H9 (cell line): ENCODE measurements around the gene ALOX12B. TPM values are rescaled to one million over a fixed set of nuclear protein-coding genes. Genes with fewer than 3 reads are reported as not detected.

Experiments used
- DNase-seq: peaks from one replicate; pipeline ENCODE4 v3.0.0-alpha.2; 2017
- H2AFZ ChIP-seq: one replicate; pipeline ENCODE4 v1.6.1; 2013; ENCODE audit warnings: mild to moderate bottlenecking, low read length, control low read depth, moderate library complexity
- H2AK5ac ChIP-seq: 2 replicates; pipeline ENCODE4 v1.6.1; 2013; ENCODE audit warnings: low read length, control low read depth, mixed read lengths; ENCODE audit not compliant: insufficient read length
- H2BK120ac ChIP-seq: one replicate; pipeline ENCODE4 v1.6.1; 2013; ENCODE audit warnings: low read depth, mild to moderate bottlenecking, low read length, control low read depth, inconsistent platforms; ENCODE audit not compliant: poor library complexity, severe bottlenecking
- H2BK12ac ChIP-seq: 2 replicates; pipeline ENCODE4 v1.6.1; 2013; ENCODE audit warnings: low read length, control low read depth, mixed read lengths, low read depth; ENCODE audit not compliant: insufficient read length
- H2BK15ac ChIP-seq: 2 replicates; pipeline ENCODE4 v1.6.1; 2013; ENCODE audit warnings: low read depth, low read length, control low read depth
- H2BK20ac ChIP-seq: one replicate; pipeline ENCODE4 v1.6.1; 2013; ENCODE audit warnings: low read depth, mild to moderate bottlenecking, low read length, control low read depth, inconsistent platforms; ENCODE audit not compliant: poor library complexity, severe bottlenecking
- H2BK5ac ChIP-seq: 2 replicates; pipeline ENCODE4 v1.6.1; 2013; ENCODE audit warnings: low read length, control low read depth, mixed read lengths; ENCODE audit not compliant: insufficient read length
- H3K14ac ChIP-seq: 2 replicates; pipeline ENCODE4 v1.6.1; 2013; ENCODE audit warnings: low read length, control low read depth; ENCODE audit not compliant: insufficient read depth
- H3K18ac ChIP-seq: 2 replicates; pipeline ENCODE4 v1.6.1; 2013; ENCODE audit warnings: low read depth, mild to moderate bottlenecking, mixed read lengths, low read length, control low read depth; ENCODE audit not compliant: insufficient read length
- H3K23ac ChIP-seq: 2 replicates; pipeline ENCODE4 v1.6.1; 2013; ENCODE audit warnings: low read length, control low read depth, mixed read lengths, low read depth; ENCODE audit not compliant: insufficient read length
- H3K23me2 ChIP-seq: 2 replicates; pipeline ENCODE4 v1.6.1; 2013; ENCODE audit warnings: low read depth, mild to moderate bottlenecking, mixed read lengths, low read length, control low read depth; ENCODE audit not compliant: insufficient read length, poor library complexity, severe bottlenecking
- H3K27ac ChIP-seq: 2 replicates; pipeline ENCODE4 v1.5.1; 2013; ENCODE audit warnings: low read length, control low read depth, mixed read lengths, low read depth; ENCODE audit not compliant: insufficient read length
- H3K27me3 ChIP-seq: 2 replicates; pipeline ENCODE4 v1.6.1; 2013; ENCODE audit warnings: low read length, control low read depth, inconsistent platforms; ENCODE audit not compliant: insufficient read depth
- H3K4ac ChIP-seq: 2 replicates; pipeline ENCODE4 v1.6.1; 2013; ENCODE audit warnings: low read depth, mild to moderate bottlenecking, control low read depth, inconsistent platforms, low read length, moderate library complexity
- H3K4me1 ChIP-seq: 2 replicates; pipeline ENCODE4 v1.6.1; 2013; ENCODE audit warnings: low read length, control low read depth, inconsistent platforms; ENCODE audit not compliant: insufficient read depth
- H3K4me2 ChIP-seq: 2 replicates; pipeline ENCODE4 v1.6.1; 2013; ENCODE audit warnings: low read length, control low read depth, mixed read lengths; ENCODE audit not compliant: insufficient read length, insufficient read depth
- H3K56ac ChIP-seq: 2 replicates; pipeline ENCODE4 v1.6.1; 2013; ENCODE audit warnings: low read depth, mild to moderate bottlenecking, mixed read lengths, low read length, control low read depth; ENCODE audit not compliant: insufficient read length
- H3K79me1 ChIP-seq: 2 replicates; pipeline ENCODE4 v1.6.1; 2013; ENCODE audit warnings: low read depth, mild to moderate bottlenecking, moderate library complexity, low read length, control low read depth, inconsistent platforms; ENCODE audit not compliant: insufficient read depth, poor library complexity, severe bottlenecking
- H3K79me2 ChIP-seq: 2 replicates; pipeline ENCODE4 v1.6.1; 2013; ENCODE audit warnings: low read length, control low read depth, inconsistent platforms; ENCODE audit not compliant: insufficient read depth
- H3K9ac ChIP-seq: 2 replicates; pipeline ENCODE4 v1.6.1; 2013; ENCODE audit warnings: low read length, control low read depth, mixed read lengths; ENCODE audit not compliant: insufficient read length; ENCODE audit errors: extremely low read depth
- H3K9me3 ChIP-seq: one replicate; pipeline ENCODE4 v1.6.1; 2013; ENCODE audit warnings: low read depth, low read length, inconsistent platforms; ENCODE audit not compliant: control insufficient read depth
- H3T11ph ChIP-seq: one replicate; pipeline ENCODE4 v1.6.1; 2013; ENCODE audit warnings: mild to moderate bottlenecking, low read length, control low read depth, inconsistent platforms
- H4K20me1 ChIP-seq: one replicate; pipeline ENCODE4 v1.6.1; 2013; ENCODE audit not compliant: control insufficient read depth, insufficient read length, insufficient read depth
- H4K5ac ChIP-seq: 2 replicates; pipeline ENCODE4 v1.6.1; 2013; ENCODE audit warnings: low read depth, mild to moderate bottlenecking, mixed read lengths, low read length, control low read depth; ENCODE audit not compliant: insufficient read length
- H4K8ac ChIP-seq: replicated peaks from 2 replicates; pipeline ENCODE4 v1.6.1; 2013; ENCODE audit warnings: low read length, control low read depth, mixed read lengths, low read depth; ENCODE audit not compliant: insufficient read length
- H4K91ac ChIP-seq: 2 replicates; pipeline ENCODE4 v1.6.1; 2013; ENCODE audit warnings: low read depth, mild to moderate bottlenecking, moderate library complexity, mixed read lengths, low read length, control low read depth; ENCODE audit not compliant: insufficient read length
- H3K27ac Mint-ChIP-seq, 3 experiments: 2 replicates in 2 of 3; 3 replicates in 1 of 3; pipeline ENCODE4 v1.8.0; 2020 to 2021; ENCODE audit warnings: mixed read lengths in 3 of 3, mild to moderate bottlenecking in 1 of 3, moderate library complexity in 1 of 3
- H3K27me3 Mint-ChIP-seq: 2 replicates; pipeline ENCODE4 v1.8.0; 2021; ENCODE audit warnings: low read depth, mild to moderate bottlenecking, moderate library complexity, mixed read lengths
- H3K36me3 Mint-ChIP-seq, 3 experiments: 2 replicates in 2 of 3; 3 replicates in 1 of 3; pipeline ENCODE4 v1.8.0; 2020 to 2021; ENCODE audit warnings: low read depth in 3 of 3, mixed read lengths in 3 of 3; ENCODE audit not compliant: insufficient read depth in 1 of 3
- H3K4me1 Mint-ChIP-seq, 2 experiments: 2 replicates each; pipeline ENCODE4 v1.8.0; 2020; ENCODE audit warnings: mixed read lengths in 2 of 2
- H3K4me3 Mint-ChIP-seq, 2 experiments: 2 replicates in 1 of 2; 3 replicates in 1 of 2; pipeline ENCODE4 v1.8.0; 2020 to 2021; ENCODE audit warnings: mild to moderate bottlenecking in 2 of 2, mixed read lengths in 2 of 2, moderate library complexity in 1 of 2
- H3K9me3 Mint-ChIP-seq, 2 experiments: 2 replicates in 1 of 2; 3 replicates in 1 of 2; pipeline ENCODE4 v1.8.0; 2020; ENCODE audit warnings: mild to moderate bottlenecking in 2 of 2, mixed read lengths in 2 of 2, moderate library complexity in 1 of 2
- CTCF ChIP-seq: fragments of 200-600 bp; sonication (generic); conservative IDR thresholded peaks from 3 replicates; pipeline ENCODE4 v1.8.0; 2021; ENCODE audit warnings: antibody characterized with exemption, mild to moderate bottlenecking
- WGBS: extraction: QIAGEN DNeasy Blood & Tissue Kit; methylation state at CpG from one replicate; pipeline ENCODE4 v1.1.7; 2013; ENCODE audit warnings: missing lambda C conversion rate, low lambda C conversion rate, mixed read lengths; ENCODE audit not compliant: insufficient read length; ENCODE audit errors: extremely low coverage; 5-methylcytosine and 5-hydroxymethylcytosine counted together
- total RNA-seq: library from RNA; stranded (reverse); gene quantifications from 2 replicates; pipeline ENCODE4 v1.2.1, GENCODE V29; 2021

Gene ALOX12B
- total RNA-seq, 1 experiment from 2014 or later = 1.2 TPM

- H2BK5ac ChIP-seq = no peak overlapping the region
- DNase-seq = no peak
- no peak overlapping the region for H4K8ac ChIP-seq
- no peaks in the 10 kb centered on the region for H3K9me3 ChIP-seq
- no peaks in the 10 kb centered on the region for H3K4me1 ChIP-seq
- H2AK5ac ChIP-seq = no peak overlapping the region
- no peak for TF ChIP-seq CTCF
- no peak overlapping the region for H3K9ac ChIP-seq
- no peak overlapping the region for H3K4ac ChIP-seq
- H3K9me3 Mint-ChIP-seq = no peaks in the 10 kb centered on the region
- no CpG with 5 or more reads among the region's 2 CpGs for WGBS
- H2AFZ ChIP-seq = no peak overlapping the region
- H2BK15ac ChIP-seq = no peak overlapping the region
- H3K36me3 Mint-ChIP-seq = no peaks in the 10 kb centered on the region
- H3K79me1 ChIP-seq = no peaks in the 10 kb centered on the region
- no peak overlapping the region for H2BK12ac ChIP-seq
- H2BK120ac ChIP-seq = no peak overlapping the region
- H3K27me3 Mint-ChIP-seq = peaks cover 31% of the 10 kb centered on the region
- no peak overlapping the region for H3T11ph ChIP-seq
- peaks cover 0 to 3% of the 10 kb centered on the region in 2 experiments; a peak in 2 of 4 replicates for H3K4me1 Mint-ChIP-seq
- H3K23ac ChIP-seq = no peak overlapping the region
- H4K20me1 ChIP-seq = no peaks in the 10 kb centered on the region
- no peaks in the 10 kb centered on the region for H3K79me2 ChIP-seq
- no peak overlapping the region for H3K14ac ChIP-seq
- H4K91ac ChIP-seq = no peak overlapping the region
- H3K56ac ChIP-seq = no peak overlapping the region
- no peaks in the 10 kb centered on the region for H3K23me2 ChIP-seq
- no peak overlapping the region for H3K18ac ChIP-seq
- no peak overlapping the region for H3K27ac ChIP-seq
- no peak overlapping the region for H3K27ac Mint-ChIP-seq
- H4K5ac ChIP-seq = no peak overlapping the region
- no peak overlapping the region for H3K4me3 Mint-ChIP-seq
- no peak overlapping the region for H2BK20ac ChIP-seq
- no peak overlapping the region for H3K4me2 ChIP-seq
- no peaks in the 10 kb centered on the region for H3K27me3 ChIP-seq
Measured at GRCh38 chr17:8100111-8100510, 12.6 kb upstream of the ALOX12B start.
